Aorta (tissue), 5 donors: ENCODE measurements around the gene KRT78. TPM values are rescaled to one million over a fixed set of nuclear protein-coding genes. Genes with fewer than 3 reads are reported as not detected.

Source experiments
- ATAC-seq: fragments of 200-7000 bp; cut with Tn5 transposase; one replicate; pipeline ENCODE4 v1.9.1; 2022; ENCODE audit warnings: moderate library complexity; ENCODE audit not compliant: low FRiP score
- DNase-seq, 2 donors: peaks; one replicate each; pipeline ENCODE4 v3.0.0-alpha.2; 2020
- H3K27ac ChIP-seq, 2 donors: one replicate each; pipeline ENCODE4 v1.5.1; 2013; ENCODE audit warnings: low read length in 2 of 2, mild to moderate bottlenecking in 2 of 2, moderate library complexity in 2 of 2, control low read depth in 1 of 2, inconsistent platforms in 1 of 2, low read depth in 1 of 2
- H3K27me3 ChIP-seq, 2 donors: one replicate each; pipeline ENCODE4 v1.6.1; 2013; ENCODE audit warnings: control low read depth in 1 of 2, low read length in 1 of 2, mild to moderate bottlenecking in 1 of 2, moderate library complexity in 1 of 2; ENCODE audit not compliant: insufficient read depth in 2 of 2, control insufficient read depth in 1 of 2
- H3K36me3 ChIP-seq, 2 donors: one replicate each; pipeline ENCODE4 v1.6.1; 2013; ENCODE audit warnings: control low read depth in 1 of 2, low read length in 1 of 2, mild to moderate bottlenecking in 1 of 2; ENCODE audit not compliant: insufficient read depth in 2 of 2, control insufficient read depth in 1 of 2
- H3K4me1 ChIP-seq, 2 donors: one replicate each; pipeline ENCODE4 v1.6.1; 2013; ENCODE audit warnings: low read length in 2 of 2, control low read depth in 1 of 2, mild to moderate bottlenecking in 1 of 2, moderate library complexity in 1 of 2; ENCODE audit not compliant: insufficient read depth in 2 of 2, control insufficient read depth in 1 of 2
- H3K4me3 ChIP-seq, 2 donors: one replicate each; pipeline ENCODE4 v1.5.1; 2013; ENCODE audit warnings: low read length in 2 of 2, control low read depth in 1 of 2, mild to moderate bottlenecking in 1 of 2
- H3K9me3 ChIP-seq: one replicate; pipeline ENCODE4 v1.6.1; 2013; ENCODE audit warnings: mild to moderate bottlenecking, low read length; ENCODE audit not compliant: control insufficient read depth
- WGBS, 2 donors: extraction: QIAGEN DNeasy Blood & Tissue Kit; methylation state at CpG; one replicate each; pipeline ENCODE4 v1.1.7; 2013; 5-methylcytosine and 5-hydroxymethylcytosine counted together
- intact Hi-C, 2 donors: fragments of 100-400 bp; cut with DNase I; formaldehyde crosslinking; loops; one replicate each; pipeline versions ENCODE4 v1.14.2 to v1.15.0; 2022
- polyA plus RNA-seq, 2 donors: library from polyadenylated mRNA; stranded (reverse); fragments of 200-250 nt; gene quantifications; one replicate each; pipeline ENCODE4 v1.2.3, GENCODE V29; 2013
- total RNA-seq, 2 donors: library from RNA; stranded (reverse); fragmentation: NEBNext Ultra II Directional; extraction: Animal tissue kit (Norgen Biotek cat#: 25700); gene quantifications; one replicate each; pipeline ENCODE4 v1.2.1, GENCODE V29; 2021
- donor health status: healthy with polysubstance abuse.
- donor health status: Bipolar disorder and iron deficiency.
- donor health status: DM: no; HTN: no; CAD: no.
- donor health status: DM: no; HTN: no; CAD: no.
- donor health status: DM: yes; HTN: yes; CAD: no.

Gene KRT78
- total and polyA plus RNA-seq, 4 donors: 0.10 to 2.0 TPM; not detected in 2

DNA sequence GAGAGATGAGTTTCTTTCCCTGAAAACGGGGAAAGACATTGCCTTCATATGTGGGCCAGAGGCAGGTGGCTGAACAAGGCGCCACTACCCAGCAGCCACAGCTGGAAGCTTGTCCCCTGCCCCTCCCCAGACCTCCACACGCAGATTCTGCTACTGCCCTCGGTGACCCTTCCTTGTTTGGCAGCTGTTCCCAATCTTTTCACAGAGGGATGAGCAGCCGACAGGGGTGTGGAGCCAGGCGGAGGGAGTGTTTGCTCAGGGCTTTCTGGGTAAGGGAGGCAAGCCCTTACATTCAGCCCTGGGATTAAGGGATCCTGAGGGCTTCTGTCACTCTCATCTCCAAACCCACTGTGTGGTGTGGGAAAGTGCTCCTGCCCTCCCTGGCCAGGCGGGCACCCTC is 30.4 kb downstream of the KRT78 start:
- 70 to 84% methylated on average over 7 of the region's 7 CpGs for WGBS, 2 donors

DNA sequence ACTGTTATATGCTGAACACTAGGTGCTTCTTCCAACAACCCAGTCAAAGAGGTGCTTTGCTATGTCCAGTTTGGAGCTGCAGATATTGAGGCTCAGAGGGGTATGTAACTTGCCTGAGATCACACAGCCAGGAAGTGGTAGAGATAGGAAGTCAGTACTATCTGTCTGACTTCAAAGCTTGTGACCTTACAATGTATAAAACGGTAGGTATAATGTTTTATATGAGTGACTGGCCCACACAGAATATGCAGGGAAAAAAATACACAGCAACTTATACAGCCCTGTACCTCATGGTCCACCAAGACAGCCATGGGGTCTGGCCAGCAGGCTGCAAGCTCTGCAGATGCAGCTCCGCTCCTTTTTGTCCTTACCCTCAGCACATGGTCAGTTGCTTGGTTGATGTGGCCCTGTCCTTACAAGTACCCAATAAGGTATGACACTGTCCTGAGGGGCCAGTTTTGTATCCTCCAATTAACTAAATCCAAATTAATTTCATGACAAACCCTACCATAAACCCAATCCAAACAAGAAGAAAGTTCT is 31.0 kb downstream of the KRT78 start:
- 85% methylated on average over 2 of the region's 2 CpGs for WGBS, 2 donors
- intact Hi-C loops: no loop called here
- H3K4me1 ChIP-seq: no peaks in the 10 kb centered on the region
- no peaks in the 10 kb centered on the region for H3K36me3 ChIP-seq
- no peak overlapping the region for H3K4me3 ChIP-seq
- no peaks in the 10 kb centered on the region for H3K27me3 ChIP-seq
- H3K27ac ChIP-seq: no peak overlapping the region
- no peak for DNase-seq
- H3K9me3 ChIP-seq: no peaks in the 10 kb centered on the region
- no peak for ATAC-seq

More for the DNA sequence above, 30.4 kb downstream of the KRT78 start:
- no peak for ATAC-seq
- H3K4me1 ChIP-seq: no peaks in the 10 kb centered on the region
- no peaks in the 10 kb centered on the region for H3K9me3 ChIP-seq
- DNase-seq: peak in 1 of 2 donors; percentile 9
- H3K27me3 ChIP-seq: no peaks in the 10 kb centered on the region
- no peak overlapping the region for H3K4me3 ChIP-seq
- H3K36me3 ChIP-seq: no peaks in the 10 kb centered on the region
- intact Hi-C loops: no loop called here
- H3K27ac ChIP-seq: no peak overlapping the region

- WGBS, 2 donors: 94 to 98% methylated on average over 8 of the region's 8 CpGs
- ATAC-seq (no peak), DNase-seq (no peak)
- Histone ChIP-seq H3K4me1 (no peaks in the 10 kb centered on the region), H3K4me3 (no peak overlapping the region), H3K36me3 (no peaks in the 10 kb centered on the region), H3K27ac (no peak overlapping the region), H3K9me3 (no peaks in the 10 kb centered on the region), H3K27me3 (no peaks in the 10 kb centered on the region)
- intact Hi-C loops: no loop called here
These were observed 31.6 kb downstream of the KRT78 start for GRCh38 chr12:52817003-52817698.

GRCh38 chr12:52815676-52816588 is 32.9 kb downstream of the KRT78 start:
- Histone ChIP-seq H3K27me3 (no peaks in the 10 kb centered on the region), H3K36me3 (no peaks in the 10 kb centered on the region), H3K9me3 (no peaks in the 10 kb centered on the region), H3K27ac (no peak overlapping the region), H3K4me3 (no peak overlapping the region), H3K4me1 (no peaks in the 10 kb centered on the region)
- 71 to 72% methylated on average over 9 of the region's 9 CpGs for WGBS, 2 donors
- DNase-seq (no peak), ATAC-seq (no peak)
- intact Hi-C loops: no loop called here

- no peak for ATAC-seq
- Histone ChIP-seq H3K4me3 (no peak overlapping the region), H3K27me3 (no peaks in the 10 kb centered on the region), H3K36me3 (no peaks in the 10 kb centered on the region), H3K27ac (no peak overlapping the region), H3K4me1 (no peaks in the 10 kb centered on the region), H3K9me3 (no peaks in the 10 kb centered on the region)
- 93 to 95% methylated on average over 4 of the region's 4 CpGs for WGBS, 2 donors
- intact Hi-C loops: no loop called here
- no peak for DNase-seq
These were observed 33.6 kb downstream of the KRT78 start for GRCh38 chr12:52815161-52815560.

- no peak for ATAC-seq
- intact Hi-C loops: no loop called here
- no peaks in the 10 kb centered on the region for H3K9me3 ChIP-seq
These were observed 34.1 kb downstream of the KRT78 start for GRCh38 chr12:52814710-52815155.

GRCh38 chr12:52813885-52814709 is 34.7 kb downstream of the KRT78 start, which contains the start of gene KRT4:
Gene KRT4 (minus strand): TSS chr12:52814116. CDS start chr12:52814058, 58 bp downstream.
- Histone ChIP-seq H3K27ac (no peak within 1 kb of the TSS), H3K4me1 (no peaks in the 10 kb centered on the region), H3K9me3 (no peaks in the 10 kb centered on the region), H3K36me3 (no peaks in the 10 kb centered on the region), H3K27me3 (no peaks in the 10 kb centered on the region), H3K4me3 (no peak within 1 kb of the TSS)
- DNase-seq: no peak
- ATAC-seq: no peak
- 69 to 70% methylated on average over 15 of the region's 15 CpGs for WGBS, 2 donors
- intact Hi-C loops: no loop called here

More at GRCh38 chr12:52814710-52815155, 34.1 kb downstream of the KRT78 start:
- Histone ChIP-seq H3K4me3 (no peak overlapping the region), H3K27ac (no peak overlapping the region), H3K27me3 (no peaks in the 10 kb centered on the region), H3K4me1 (no peaks in the 10 kb centered on the region), H3K36me3 (no peaks in the 10 kb centered on the region)
- WGBS, 2 donors: 67 to 72% methylated on average over 4 of the region's 4 CpGs
- no peak for DNase-seq

GRCh38 chr12:52813203-52813819 is 35.5 kb downstream of the KRT78 start:
- Histone ChIP-seq H3K4me3 (no peak overlapping the region), H3K9me3 (no peaks in the 10 kb centered on the region), H3K27me3 (no peaks in the 10 kb centered on the region), H3K4me1 (no peaks in the 10 kb centered on the region), H3K36me3 (no peaks in the 10 kb centered on the region), H3K27ac (no peak overlapping the region)
- ATAC-seq (no peak), DNase-seq (no peak)
- whole genome bisulfite sequencing, 2 donors: 93 to 94% methylated on average over 9 to 10 of the region's 10 CpGs
- intact Hi-C loops: no loop called here
